Measurements from ENCODE around the gene AATK. TPM values are rescaled to one million over a fixed set of nuclear protein-coding genes. Genes with fewer than 3 reads are reported as not detected.

The AATK gene
- total RNA-seq, 1 experiment from 2014 or later: 4.4 TPM

- Histone ChIP-seq H4K20me1 (ENCODE audit: insufficient read depth) (no peaks in the 10 kb centered on the region), H3K27ac (ENCODE audit: low read depth, low read length) (no peak overlapping the region), H3K79me2 (ENCODE audit: insufficient read depth, low read length) (no peaks in the 10 kb centered on the region), H3K9ac (ENCODE audit: low read length) (no peak overlapping the region), H3K4me1 (ENCODE audit: control insufficient read depth in 1 of 2, insufficient read depth in 2 of 2, low read length in 2 of 2) (no peaks in the 10 kb centered on the region), H3K4me3 (replicated peaks in 1 of 2; ENCODE audit: low read depth in 1 of 2, low read length in 2 of 2) (no peak overlapping the region), H3K4me2 (ENCODE audit: low read length) (no peak overlapping the region), H3K9me3 (ENCODE audit: control insufficient read depth in 1 of 2, insufficient read depth in 1 of 2, low read depth in 1 of 2, low read length in 2 of 2) (no peaks in the 10 kb centered on the region), H2AFZ (ENCODE audit: low read depth, low read length, poor library complexity, severe bottlenecking) (no peak overlapping the region), H3K9me2 (ENCODE audit: insufficient read depth) (no peaks in the 10 kb centered on the region), H3K36me3 (ENCODE audit: control insufficient read depth in 1 of 2, insufficient read depth in 2 of 2, low read length in 2 of 2) (no peaks in the 10 kb centered on the region), H3K27me3 (ENCODE audit: insufficient read depth, low read length) (peaks cover 14% of the 10 kb centered on the region; the same call in 1 of the 2 replicates)
- ATAC-seq (no peak), DNase-seq (ENCODE audit: low read depth, low spot score) (no peak)
- TF ChIP-seq SRF (IDR thresholded peaks at IDR 0.05; ENCODE audit: low read depth): no peak
- no peak for TF ChIP-seq RAD21 (IDR thresholded peaks at IDR 0.05; ENCODE audit: low read depth)
- no peak for TF ChIP-seq MAX (IDR thresholded peaks at IDR 0.05)
- TF ChIP-seq YY1 (IDR thresholded peaks at IDR 0.05; ENCODE audit: extremely low read depth, insufficient replicate concordance, low read depth, low read length): no peak
- TF ChIP-seq TCF7L2 (IDR thresholded peaks at IDR 0.05; ENCODE audit: borderline replicate concordance, extremely low read depth, insufficient read depth, insufficient read length): no peak
- no peak for TF ChIP-seq CBX3 (IDR thresholded peaks at IDR 0.05; ENCODE audit: low read depth)
- no peak for TF ChIP-seq ZFX (IDR thresholded peaks at IDR 0.05)
- TF ChIP-seq EGR1 (IDR thresholded peaks at IDR 0.05; ENCODE audit: low read depth): no peak
- no peak for TF ChIP-seq ZBTB33 (IDR thresholded peaks at IDR 0.05; ENCODE audit: extremely low read depth, insufficient replicate concordance, low read length)
- no peak for TF ChIP-seq ATF3 (IDR thresholded peaks at IDR 0.05)
- no peak for TF ChIP-seq SP1 (IDR thresholded peaks at IDR 0.05; ENCODE audit: low read depth)
- POLR2A ChIA-PET: no interaction called here
- RAD21 ChIA-PET (ENCODE audit: low non-redundant PET in 1 of 2, low total read pairs in 2 of 2, uncharacterized antibody in 2 of 2, unreplicated experiment in 2 of 2): no interaction called here
- CTCF ChIA-PET: no interaction called here
- BruUV-seq (replicated peaks): no TSS peak
- intact Hi-C loops (cut with micrococcal nuclease): no loop called here
Observed at GRCh38 chr17:81148571-81148970, 17.4 kb downstream of the AATK start.

Data from HCT116 (cell line).